Measurements from ENCODE around the gene HNRNPAB. TPM values are rescaled to one million over a fixed set of nuclear protein-coding genes. Genes with fewer than 3 reads are reported as not detected.

HNRNPAB gene
- total and polyA plus RNA-seq, 4 donors, result 33.7 to 66.3 (median 50.4) TPM

DNA sequence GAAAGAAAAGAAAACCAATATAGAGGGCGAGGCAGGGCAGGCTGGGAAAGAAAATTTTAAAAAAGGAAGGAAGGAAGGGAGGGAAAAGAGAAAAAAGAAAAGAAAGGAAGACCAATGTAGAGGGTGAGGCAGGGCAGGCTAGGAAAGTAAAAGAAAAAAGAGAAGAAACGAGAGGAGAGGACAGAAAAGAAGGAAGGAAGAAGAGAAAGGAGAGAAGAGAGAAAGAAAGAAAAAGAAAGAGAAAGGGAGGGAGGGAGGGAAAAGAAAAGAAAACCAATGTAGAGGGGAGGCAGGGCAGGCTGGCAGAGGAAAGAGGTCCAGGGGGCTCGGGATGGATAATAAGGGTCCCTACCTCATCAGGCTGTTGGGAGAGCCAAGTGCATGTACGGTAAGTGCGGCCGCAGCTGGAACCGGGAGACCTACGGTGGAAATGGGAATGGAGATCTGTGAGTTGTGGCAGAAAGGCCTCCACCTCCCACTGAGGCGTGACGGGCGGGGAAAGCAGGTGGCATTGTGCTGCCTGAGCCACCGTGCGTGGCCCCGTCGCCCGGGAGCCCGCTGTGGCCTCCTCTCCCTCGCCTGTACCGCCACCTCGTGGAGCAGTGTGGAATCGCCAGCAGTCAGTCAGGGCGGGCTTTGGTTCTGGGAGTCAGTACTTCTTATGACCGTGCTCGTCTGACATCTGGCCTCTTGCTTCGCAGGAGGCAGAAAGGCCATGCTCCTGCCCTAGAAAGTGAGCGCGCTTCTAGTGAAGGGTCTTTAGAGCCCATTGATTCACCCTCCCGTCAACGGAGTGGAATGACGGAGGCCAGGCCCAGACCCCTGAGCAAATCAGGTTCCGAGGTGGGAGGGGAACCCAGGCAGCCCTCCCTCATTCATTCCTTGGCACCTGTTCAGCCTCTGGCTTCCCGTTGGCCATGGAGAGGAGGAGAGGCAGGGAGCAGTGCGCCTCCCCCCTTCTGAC is 40.3 kb upstream of the HNRNPAB start:
- H3K9me3 ChIP-seq (ENCODE audit: control insufficient read depth in 4 of 4, low read length in 3 of 4), result no peaks in the 10 kb centered on the region
- H3K27me3 ChIP-seq (ENCODE audit: control insufficient read depth in 4 of 4, insufficient read depth in 4 of 4, low read length in 3 of 4), result no peaks in the 10 kb centered on the region
- peaks cover 0 to 7% (median 5%) of the 10 kb centered on the region in 4 donors for H3K4me1 ChIP-seq (ENCODE audit: control insufficient read depth in 4 of 4, insufficient read depth in 4 of 4, low read length in 3 of 4)
- 11% methylated on average over 33 of the region's 33 CpGs for WGBS
- peak; percentile 92 for DNase-seq (ENCODE audit: low spot score)
- H3K36me3 ChIP-seq (ENCODE audit: control insufficient read depth in 4 of 4, insufficient read depth in 3 of 4, low read depth in 1 of 4, low read length in 3 of 4), result no peaks in the 10 kb centered on the region
- TF ChIP-seq TAF1 (conservative IDR thresholded peaks at IDR 0.05) (no peak), YY1 (IDR thresholded peaks at IDR 0.05) (no peak), RAD21 (IDR thresholded peaks at IDR 0.05) (peak; percentile 95 to 99), SP1 (IDR thresholded peaks at IDR 0.05) (no peak), HNF4A (conservative IDR thresholded peaks at IDR 0.05) (no peak), GABPA (IDR thresholded peaks at IDR 0.05 in 1 of 2, conservative IDR thresholded peaks at IDR 0.05 in 1 of 2) (no peak), EGR1 (IDR thresholded peaks at IDR 0.05; ENCODE audit: low read depth in 2 of 2) (no peak), RXRA (IDR thresholded peaks at IDR 0.05) (peak in 1 of 2 donors; percentile 20), FOXA2 (IDR thresholded peaks at IDR 0.05) (no peak)
- TF ChIP-seq, protein P1, sequence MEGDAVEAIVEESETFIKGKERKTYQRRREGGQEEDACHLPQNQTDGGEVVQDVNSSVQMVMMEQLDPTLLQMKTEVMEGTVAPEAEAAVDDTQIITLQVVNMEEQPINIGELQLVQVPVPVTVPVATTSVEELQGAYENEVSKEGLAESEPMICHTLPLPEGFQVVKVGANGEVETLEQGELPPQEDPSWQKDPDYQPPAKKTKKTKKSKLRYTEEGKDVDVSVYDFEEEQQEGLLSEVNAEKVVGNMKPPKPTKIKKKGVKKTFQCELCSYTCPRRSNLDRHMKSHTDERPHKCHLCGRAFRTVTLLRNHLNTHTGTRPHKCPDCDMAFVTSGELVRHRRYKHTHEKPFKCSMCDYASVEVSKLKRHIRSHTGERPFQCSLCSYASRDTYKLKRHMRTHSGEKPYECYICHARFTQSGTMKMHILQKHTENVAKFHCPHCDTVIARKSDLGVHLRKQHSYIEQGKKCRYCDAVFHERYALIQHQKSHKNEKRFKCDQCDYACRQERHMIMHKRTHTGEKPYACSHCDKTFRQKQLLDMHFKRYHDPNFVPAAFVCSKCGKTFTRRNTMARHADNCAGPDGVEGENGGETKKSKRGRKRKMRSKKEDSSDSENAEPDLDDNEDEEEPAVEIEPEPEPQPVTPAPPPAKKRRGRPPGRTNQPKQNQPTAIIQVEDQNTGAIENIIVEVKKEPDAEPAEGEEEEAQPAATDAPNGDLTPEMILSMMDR (IDR thresholded peaks at IDR 0.05; ENCODE audit: low read depth, low read length, missing input control), result peak; percentile 99
- TF ChIP-seq, protein P2, sequence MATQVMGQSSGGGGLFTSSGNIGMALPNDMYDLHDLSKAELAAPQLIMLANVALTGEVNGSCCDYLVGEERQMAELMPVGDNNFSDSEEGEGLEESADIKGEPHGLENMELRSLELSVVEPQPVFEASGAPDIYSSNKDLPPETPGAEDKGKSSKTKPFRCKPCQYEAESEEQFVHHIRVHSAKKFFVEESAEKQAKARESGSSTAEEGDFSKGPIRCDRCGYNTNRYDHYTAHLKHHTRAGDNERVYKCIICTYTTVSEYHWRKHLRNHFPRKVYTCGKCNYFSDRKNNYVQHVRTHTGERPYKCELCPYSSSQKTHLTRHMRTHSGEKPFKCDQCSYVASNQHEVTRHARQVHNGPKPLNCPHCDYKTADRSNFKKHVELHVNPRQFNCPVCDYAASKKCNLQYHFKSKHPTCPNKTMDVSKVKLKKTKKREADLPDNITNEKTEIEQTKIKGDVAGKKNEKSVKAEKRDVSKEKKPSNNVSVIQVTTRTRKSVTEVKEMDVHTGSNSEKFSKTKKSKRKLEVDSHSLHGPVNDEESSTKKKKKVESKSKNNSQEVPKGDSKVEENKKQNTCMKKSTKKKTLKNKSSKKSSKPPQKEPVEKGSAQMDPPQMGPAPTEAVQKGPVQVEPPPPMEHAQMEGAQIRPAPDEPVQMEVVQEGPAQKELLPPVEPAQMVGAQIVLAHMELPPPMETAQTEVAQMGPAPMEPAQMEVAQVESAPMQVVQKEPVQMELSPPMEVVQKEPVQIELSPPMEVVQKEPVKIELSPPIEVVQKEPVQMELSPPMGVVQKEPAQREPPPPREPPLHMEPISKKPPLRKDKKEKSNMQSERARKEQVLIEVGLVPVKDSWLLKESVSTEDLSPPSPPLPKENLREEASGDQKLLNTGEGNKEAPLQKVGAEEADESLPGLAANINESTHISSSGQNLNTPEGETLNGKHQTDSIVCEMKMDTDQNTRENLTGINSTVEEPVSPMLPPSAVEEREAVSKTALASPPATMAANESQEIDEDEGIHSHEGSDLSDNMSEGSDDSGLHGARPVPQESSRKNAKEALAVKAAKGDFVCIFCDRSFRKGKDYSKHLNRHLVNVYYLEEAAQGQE (IDR thresholded peaks at IDR 0.05), result no peak
- H3K9ac ChIP-seq (ENCODE audit: low read depth in 1 of 2, low read length in 2 of 2), result no peak overlapping the region
- no peak overlapping the region for H3K27ac ChIP-seq (ENCODE audit: low read depth in 1 of 2, low read length in 2 of 2)
- H3K4me3 ChIP-seq (ENCODE audit: low read depth in 1 of 3, low read length in 3 of 3), result peak overlapping the region in 1 of 3 donors; percentile 10

DNA sequence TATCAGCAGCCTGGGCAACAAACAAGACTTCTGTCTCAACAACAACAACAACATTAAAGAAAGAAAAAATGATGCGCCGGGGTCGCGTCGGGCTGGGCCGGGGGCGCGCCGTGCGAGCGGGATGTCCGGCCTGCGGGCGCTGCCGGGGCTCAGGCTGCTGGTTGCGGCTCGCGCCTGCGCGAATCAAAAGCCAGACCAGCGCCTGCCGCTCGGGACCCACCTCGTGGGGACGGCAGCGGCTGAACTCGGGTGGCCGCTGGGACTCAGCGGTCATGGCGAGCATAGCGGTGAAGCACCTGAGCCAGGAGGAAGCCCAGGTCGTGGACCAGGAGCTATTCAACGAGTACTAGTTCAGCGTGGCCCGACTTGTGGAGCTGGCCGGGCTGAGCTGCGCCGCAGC is 38.8 kb upstream of the HNRNPAB start:
- Histone ChIP-seq H3K27me3 (ENCODE audit: control insufficient read depth in 4 of 4, insufficient read depth in 4 of 4, low read length in 3 of 4) (no peaks in the 10 kb centered on the region), H3K36me3 (ENCODE audit: control insufficient read depth in 4 of 4, insufficient read depth in 3 of 4, low read depth in 1 of 4, low read length in 3 of 4) (no peaks in the 10 kb centered on the region), H3K9ac (ENCODE audit: low read depth in 1 of 2, low read length in 2 of 2) (no peak overlapping the region), H3K4me1 (ENCODE audit: control insufficient read depth in 4 of 4, insufficient read depth in 4 of 4, low read length in 3 of 4) (peaks cover 0 to 7% (median 5%) of the 10 kb centered on the region in 4 donors), H3K4me3 (ENCODE audit: low read depth in 1 of 3, low read length in 3 of 3) (peak overlapping the region in 1 of 3 donors; percentile 22), H3K9me3 (ENCODE audit: control insufficient read depth in 4 of 4, low read length in 3 of 4) (no peaks in the 10 kb centered on the region), H3K27ac (ENCODE audit: low read depth in 1 of 2, low read length in 2 of 2) (no peak overlapping the region)
- WGBS, result 31% methylated on average over 38 of the region's 38 CpGs
- DNase-seq (ENCODE audit: low spot score), result no peak
- TF ChIP-seq RAD21 (IDR thresholded peaks at IDR 0.05), result no peak
- TF ChIP-seq, protein P1 (IDR thresholded peaks at IDR 0.05; ENCODE audit: low read depth, low read length, missing input control), result no peak
- TF ChIP-seq JUND (IDR thresholded peaks at IDR 0.05), result no peak
- TF ChIP-seq RXRA (IDR thresholded peaks at IDR 0.05), result no peak
- TF ChIP-seq TAF1 (conservative IDR thresholded peaks at IDR 0.05), result no peak
- no peak for TF ChIP-seq SP1 (IDR thresholded peaks at IDR 0.05)
- TF ChIP-seq YY1 (IDR thresholded peaks at IDR 0.05), result no peak
- TF ChIP-seq HNF4A (conservative IDR thresholded peaks at IDR 0.05), result no peak
- TF ChIP-seq GABPA (IDR thresholded peaks at IDR 0.05 in 1 of 2, conservative IDR thresholded peaks at IDR 0.05 in 1 of 2), result no peak
- TF ChIP-seq, protein P3, sequence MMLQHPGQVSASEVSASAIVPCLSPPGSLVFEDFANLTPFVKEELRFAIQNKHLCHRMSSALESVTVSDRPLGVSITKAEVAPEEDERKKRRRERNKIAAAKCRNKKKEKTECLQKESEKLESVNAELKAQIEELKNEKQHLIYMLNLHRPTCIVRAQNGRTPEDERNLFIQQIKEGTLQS (IDR thresholded peaks at IDR 0.05), result no peak
- no peak for TF ChIP-seq FOXA1 (IDR thresholded peaks at IDR 0.05)
- TF ChIP-seq, protein P2 (IDR thresholded peaks at IDR 0.05), result no peak
